ENCODE measurements around the gene PRG2.

The PRG2 gene

DNA sequence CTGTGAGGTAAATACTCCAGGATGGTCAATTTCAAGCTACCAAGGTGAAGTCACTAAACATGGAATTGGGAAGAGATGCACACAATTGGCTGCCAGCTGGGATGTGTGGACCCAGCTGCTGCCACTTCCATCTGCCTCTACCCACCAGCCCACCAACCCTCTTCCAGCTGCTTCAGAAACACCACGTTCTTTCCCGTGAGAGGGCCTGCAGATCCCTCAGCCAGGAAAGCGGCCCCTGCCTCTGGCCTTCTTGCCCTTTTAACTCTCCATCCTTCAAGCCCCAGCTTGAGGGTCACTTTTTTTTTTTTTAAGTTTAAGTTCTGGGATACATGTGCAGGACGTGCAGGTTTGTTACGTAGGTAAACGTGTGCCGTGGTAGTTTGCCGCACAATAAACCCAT, 29.5 kb downstream of the PRG2 start:
- Histone ChIP-seq H3K4me3 (ENCODE audit: low read depth, low read length) (no peak overlapping the region), H3K36me3 (no peaks in the 10 kb centered on the region), H3K9me3 (ENCODE audit: severe bottlenecking) (no peaks in the 10 kb centered on the region), H3K27ac (no peak overlapping the region), H3K27me3 (ENCODE audit: insufficient read depth, low read depth, severe bottlenecking) (peaks cover 50% of the 10 kb centered on the region)
- DNase-seq = no peak
- TF ChIP-seq, protein P1, sequence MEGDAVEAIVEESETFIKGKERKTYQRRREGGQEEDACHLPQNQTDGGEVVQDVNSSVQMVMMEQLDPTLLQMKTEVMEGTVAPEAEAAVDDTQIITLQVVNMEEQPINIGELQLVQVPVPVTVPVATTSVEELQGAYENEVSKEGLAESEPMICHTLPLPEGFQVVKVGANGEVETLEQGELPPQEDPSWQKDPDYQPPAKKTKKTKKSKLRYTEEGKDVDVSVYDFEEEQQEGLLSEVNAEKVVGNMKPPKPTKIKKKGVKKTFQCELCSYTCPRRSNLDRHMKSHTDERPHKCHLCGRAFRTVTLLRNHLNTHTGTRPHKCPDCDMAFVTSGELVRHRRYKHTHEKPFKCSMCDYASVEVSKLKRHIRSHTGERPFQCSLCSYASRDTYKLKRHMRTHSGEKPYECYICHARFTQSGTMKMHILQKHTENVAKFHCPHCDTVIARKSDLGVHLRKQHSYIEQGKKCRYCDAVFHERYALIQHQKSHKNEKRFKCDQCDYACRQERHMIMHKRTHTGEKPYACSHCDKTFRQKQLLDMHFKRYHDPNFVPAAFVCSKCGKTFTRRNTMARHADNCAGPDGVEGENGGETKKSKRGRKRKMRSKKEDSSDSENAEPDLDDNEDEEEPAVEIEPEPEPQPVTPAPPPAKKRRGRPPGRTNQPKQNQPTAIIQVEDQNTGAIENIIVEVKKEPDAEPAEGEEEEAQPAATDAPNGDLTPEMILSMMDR (IDR thresholded peaks at IDR 0.05; ENCODE audit: low read depth, low read length) = no peak

DNA sequence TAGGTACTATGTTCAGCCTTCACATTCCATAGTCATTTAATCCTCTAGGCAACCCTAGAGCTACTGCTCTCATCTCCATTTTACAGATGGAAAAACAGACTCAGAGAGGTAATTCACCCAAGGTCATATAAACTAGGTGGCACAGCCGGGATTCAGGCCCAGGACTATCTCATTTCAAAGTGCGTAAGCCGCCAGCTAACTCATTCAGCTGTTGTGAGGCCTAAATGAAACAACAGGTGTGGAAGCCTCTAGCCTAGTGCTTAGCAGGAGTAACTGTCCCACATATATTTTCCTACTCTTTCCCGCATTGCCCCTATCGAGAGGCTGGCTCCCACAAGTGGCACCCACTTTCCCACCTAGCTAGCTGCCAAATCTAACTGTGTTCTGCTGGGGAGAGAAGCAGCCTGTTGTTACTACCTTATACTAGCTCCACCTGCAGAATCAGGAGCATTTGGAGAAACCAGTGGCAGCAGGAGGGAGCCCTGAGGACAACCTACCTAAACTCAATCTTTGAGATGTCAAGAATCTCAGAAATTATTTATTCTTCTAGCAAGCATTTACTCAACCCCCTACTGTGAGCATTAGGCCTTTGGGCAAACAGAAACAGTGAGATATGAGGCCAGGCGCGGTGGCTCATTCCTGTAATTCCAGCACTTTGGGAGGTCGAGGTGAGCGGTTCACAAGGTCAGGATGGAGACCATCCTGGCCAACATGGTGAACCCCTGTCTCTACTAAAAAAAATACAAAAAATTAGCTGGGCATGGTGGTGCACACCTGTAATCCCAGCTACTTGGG, 30.4 kb downstream of the PRG2 start:
- H3K4me3 ChIP-seq (ENCODE audit: low read depth, low read length) = no peak overlapping the region
- TF ChIP-seq, protein P1 (IDR thresholded peaks at IDR 0.05; ENCODE audit: low read depth, low read length) = no peak
- no peak overlapping the region for H3K27ac ChIP-seq
- H3K36me3 ChIP-seq = no peaks in the 10 kb centered on the region
- peaks cover 48% of the 10 kb centered on the region for H3K27me3 ChIP-seq (ENCODE audit: insufficient read depth, low read depth, severe bottlenecking)
- DNase-seq = no peak
- H3K9me3 ChIP-seq (ENCODE audit: severe bottlenecking) = no peaks in the 10 kb centered on the region

GRCh38 chr11:57359396-57359795, 31.1 kb downstream of the PRG2 start:
- no peaks in the 10 kb centered on the region for H3K9me3 ChIP-seq (ENCODE audit: severe bottlenecking)
- peaks cover 41% of the 10 kb centered on the region for H3K27me3 ChIP-seq (ENCODE audit: insufficient read depth, low read depth, severe bottlenecking)
- DNase-seq = no peak
- TF ChIP-seq, protein P1 (IDR thresholded peaks at IDR 0.05; ENCODE audit: low read depth, low read length) = no peak
- no peaks in the 10 kb centered on the region for H3K36me3 ChIP-seq
- H3K4me3 ChIP-seq (ENCODE audit: low read depth, low read length) = no peak overlapping the region
- no peak overlapping the region for H3K27ac ChIP-seq

DNA sequence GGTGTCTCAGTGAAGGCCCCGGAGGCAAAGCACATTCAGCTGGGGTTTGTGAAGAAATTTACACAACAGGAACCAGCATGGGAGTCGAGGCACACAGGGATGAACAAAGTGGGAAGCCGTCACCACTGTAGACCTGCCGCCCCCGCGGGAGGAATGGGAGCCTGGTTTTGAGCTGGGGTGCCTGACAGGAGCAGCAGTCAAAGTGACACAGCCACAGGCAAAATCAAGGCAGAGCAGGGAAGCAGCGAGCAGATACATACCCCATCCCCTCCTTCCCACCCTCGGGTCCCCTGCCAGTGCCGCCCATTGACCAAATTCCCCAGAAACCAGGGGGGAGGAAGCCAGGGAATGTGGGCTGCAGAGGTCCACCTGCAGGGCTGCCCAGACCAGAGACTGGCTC, 31.5 kb downstream of the PRG2 start:
- TF ChIP-seq, protein P1 (IDR thresholded peaks at IDR 0.05; ENCODE audit: low read depth, low read length) = no peak
- DNase-seq = no peak
- Histone ChIP-seq H3K36me3 (no peaks in the 10 kb centered on the region), H3K27me3 (ENCODE audit: insufficient read depth, low read depth, severe bottlenecking) (peaks cover 37% of the 10 kb centered on the region), H3K27ac (no peak overlapping the region), H3K9me3 (ENCODE audit: severe bottlenecking) (no peaks in the 10 kb centered on the region), H3K4me3 (ENCODE audit: low read depth, low read length) (no peak overlapping the region)

- Histone ChIP-seq H3K4me3 (ENCODE audit: low read depth, low read length) (no peak overlapping the region), H3K27me3 (ENCODE audit: insufficient read depth, low read depth, severe bottlenecking) (peaks cover 32% of the 10 kb centered on the region), H3K9me3 (ENCODE audit: severe bottlenecking) (no peaks in the 10 kb centered on the region), H3K36me3 (no peaks in the 10 kb centered on the region), H3K27ac (no peak overlapping the region)
- TF ChIP-seq, protein P1 (IDR thresholded peaks at IDR 0.05; ENCODE audit: low read depth, low read length) = no peak
- DNase-seq = no peak
Measured at GRCh38 chr11:57358543-57358961, 31.9 kb downstream of the PRG2 start.

- Histone ChIP-seq H3K9me3 (ENCODE audit: severe bottlenecking) (no peaks in the 10 kb centered on the region), H3K36me3 (no peaks in the 10 kb centered on the region), H3K4me3 (ENCODE audit: low read depth, low read length) (no peak overlapping the region), H3K27me3 (ENCODE audit: insufficient read depth, low read depth, severe bottlenecking) (peaks cover 25% of the 10 kb centered on the region), H3K27ac (no peak overlapping the region)
- no peak for DNase-seq
- TF ChIP-seq, protein P1 (IDR thresholded peaks at IDR 0.05; ENCODE audit: low read depth, low read length) = no peak
Measured at GRCh38 chr11:57357856-57358255, 32.6 kb downstream of the PRG2 start.
